Measurements from ENCODE around the gene HBA1.
A peak's percentile ranks its signal among the peaks of the same experiment; 100 is the strongest.
"Not testable (repeated sequence)": the region's sequence is repeated elsewhere in the genome, so short reads cannot be mapped to it uniquely, and the experiment has no call there.

The HBA1 gene

DNA sequence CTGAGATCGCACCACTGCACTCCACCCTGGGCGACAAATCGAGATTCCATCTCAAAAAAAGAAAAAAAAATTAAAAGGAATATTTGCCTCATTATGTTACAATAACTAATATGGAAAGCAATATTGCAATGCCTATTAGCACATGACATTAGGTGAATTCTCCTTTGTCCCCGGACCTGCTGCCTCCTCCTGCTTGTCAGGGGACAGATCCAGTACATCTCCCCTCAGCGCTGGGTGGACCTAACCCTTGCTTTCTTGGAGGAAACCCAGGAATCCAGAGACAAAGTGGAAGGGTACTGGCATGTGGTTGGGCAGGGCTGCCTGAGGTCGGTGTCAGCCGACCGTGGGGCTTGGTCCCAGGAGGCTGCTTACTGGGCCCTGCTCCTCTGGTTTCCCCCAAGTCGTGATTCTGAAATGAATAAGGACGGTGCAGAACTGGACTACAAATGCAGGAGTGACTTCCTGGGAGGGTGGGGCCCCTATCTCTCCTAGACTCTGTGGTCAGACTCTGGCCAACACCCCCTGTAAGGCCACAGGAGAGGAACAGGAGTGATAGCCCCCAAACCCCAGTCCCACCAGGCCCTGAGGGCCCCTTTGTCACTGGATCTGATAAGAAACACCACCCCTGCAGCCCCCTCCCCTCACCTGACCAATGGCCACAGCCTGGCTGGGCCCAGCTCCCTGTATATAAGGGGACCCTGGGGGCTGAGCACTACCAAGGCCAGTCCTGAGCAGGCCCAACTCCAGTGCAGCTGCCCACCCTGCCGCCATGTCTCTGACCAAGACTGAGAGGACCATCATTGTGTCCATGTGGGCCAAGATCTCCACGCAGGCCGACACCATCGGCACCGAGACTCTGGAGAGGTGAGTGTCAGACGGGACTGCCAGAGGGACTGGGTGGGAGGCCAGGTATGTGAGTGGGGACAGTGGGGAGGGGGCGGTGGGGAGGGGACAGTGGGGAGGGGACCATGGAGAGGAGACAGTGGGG, 24.0 kb upstream of the HBA1 start, which contains the start of gene HBZ:
Gene HBZ (plus strand): TSS at position 504 of the 988 bp plus-strand sequence. CDS start 266 bp downstream, at position 770.
- H3K4me3 ChIP-seq (ENCODE audit: low read length), result no peak within 1 kb of the TSS
- TF ChIP-seq ZNF274 (IDR thresholded peaks at IDR 0.05; ENCODE audit: low read depth, low read length), result no peak

DNA sequence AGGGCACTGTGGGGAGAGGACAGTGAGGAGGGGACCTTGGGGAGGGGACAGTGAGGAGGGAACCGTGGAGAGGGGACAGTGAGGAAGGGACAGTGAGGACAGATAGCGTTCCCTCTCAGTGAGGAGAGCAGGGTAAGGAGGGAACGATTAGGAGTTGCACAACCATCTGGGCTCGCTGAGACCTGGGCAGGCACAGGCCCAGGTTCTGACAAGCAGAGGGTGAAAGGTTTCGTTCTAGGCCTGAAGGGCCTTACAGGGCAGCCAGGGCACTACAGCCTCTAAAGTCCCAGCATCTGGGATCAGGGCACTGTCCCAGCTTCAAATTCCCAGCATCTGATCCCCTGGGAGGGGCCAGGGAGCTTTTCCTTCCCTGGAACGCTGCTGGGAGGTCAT, 23.4 kb upstream of the HBA1 start:
- H3K4me3 ChIP-seq (ENCODE audit: low read length), result not testable (repeated sequence)

DNA sequence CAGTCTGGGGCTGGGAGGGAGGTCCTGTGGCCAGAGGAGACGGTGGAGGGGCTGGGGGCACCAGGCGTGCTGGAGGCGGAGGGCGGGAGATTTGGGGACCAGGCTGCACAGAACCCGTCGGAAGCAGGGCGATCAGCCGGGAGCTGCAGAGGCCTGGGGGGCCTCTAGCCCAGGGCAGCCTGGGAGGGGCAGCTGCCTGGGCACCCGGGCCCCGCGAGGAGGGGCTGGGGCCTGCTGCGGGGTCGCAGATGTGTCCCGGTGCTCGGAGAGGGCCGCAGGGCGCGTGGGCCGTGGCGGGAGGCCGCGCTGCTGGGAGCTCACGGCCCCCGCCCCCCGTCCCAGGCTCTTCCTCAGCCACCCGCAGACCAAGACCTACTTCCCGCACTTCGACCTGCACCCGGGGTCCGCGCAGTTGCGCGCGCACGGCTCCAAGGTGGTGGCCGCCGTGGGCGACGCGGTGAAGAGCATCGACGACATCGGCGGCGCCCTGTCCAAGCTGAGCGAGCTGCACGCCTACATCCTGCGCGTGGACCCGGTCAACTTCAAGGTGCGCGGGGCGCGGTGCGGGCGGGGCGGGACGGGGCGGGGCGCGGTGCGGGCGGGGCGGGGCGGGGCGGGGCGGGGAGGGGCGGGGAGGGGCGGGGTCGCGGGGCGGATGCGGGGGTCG, 22.8 kb upstream of the HBA1 start:
- not testable (repeated sequence) for H3K4me3 ChIP-seq (ENCODE audit: low read length)

DNA sequence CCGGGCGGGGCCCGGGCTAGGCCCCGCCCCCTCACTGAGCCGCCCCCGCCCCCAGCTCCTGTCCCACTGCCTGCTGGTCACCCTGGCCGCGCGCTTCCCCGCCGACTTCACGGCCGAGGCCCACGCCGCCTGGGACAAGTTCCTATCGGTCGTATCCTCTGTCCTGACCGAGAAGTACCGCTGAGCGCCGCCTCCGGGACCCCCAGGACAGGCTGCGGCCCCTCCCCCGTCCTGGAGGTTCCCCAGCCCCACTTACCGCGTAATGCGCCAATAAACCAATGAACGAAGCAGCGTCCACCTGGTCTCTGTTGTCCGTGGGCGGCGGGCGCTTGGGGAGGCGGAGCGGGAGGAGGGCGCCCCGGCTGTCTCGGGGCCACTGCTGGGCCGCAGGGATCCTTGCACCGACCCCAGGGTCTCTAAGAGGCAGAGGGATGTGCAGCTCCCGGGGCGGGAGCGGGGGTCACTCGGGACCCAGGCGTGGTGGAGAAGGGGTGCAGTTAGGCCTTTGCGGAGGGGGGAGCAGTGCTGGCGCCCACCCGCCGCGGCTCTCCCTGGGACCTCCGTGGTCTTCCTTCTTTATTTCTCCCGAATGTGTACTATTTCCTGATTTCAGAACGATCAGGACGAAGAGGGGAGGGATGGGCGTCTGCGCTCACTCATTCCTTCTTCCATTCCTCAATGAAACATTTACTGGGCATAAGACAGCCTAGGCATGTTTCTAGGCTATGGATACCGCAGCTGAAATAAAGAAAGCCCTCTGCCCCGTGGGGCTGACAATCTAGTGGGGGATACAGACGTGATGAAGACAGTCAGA, 22.1 kb upstream of the HBA1 start:
- H3K4me3 ChIP-seq (ENCODE audit: low read length), result peak overlapping the region; percentile 15; the same call in 1 of the 2 replicates
- TF ChIP-seq ZNF274 (IDR thresholded peaks at IDR 0.05; ENCODE audit: low read depth, low read length), result no peak

DNA sequence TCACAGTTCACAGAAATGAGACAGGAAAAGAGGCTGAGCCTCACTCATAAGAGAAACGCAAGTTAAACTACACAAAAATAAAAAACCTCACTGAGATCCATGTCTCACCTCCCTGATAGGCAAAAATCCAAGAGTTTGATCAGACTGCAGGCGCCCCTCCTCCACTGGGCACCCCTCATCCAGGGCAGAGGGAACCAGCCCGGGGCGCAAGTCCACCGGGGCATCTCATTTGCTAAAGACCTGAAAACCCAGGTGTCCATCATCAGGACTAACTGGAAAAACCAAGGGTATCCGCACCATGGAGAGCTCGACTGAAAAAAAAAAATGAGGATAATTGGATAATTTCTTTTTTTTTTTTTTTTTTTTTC, 21.5 kb upstream of the HBA1 start:
- no peak for TF ChIP-seq ZNF274 (IDR thresholded peaks at IDR 0.05; ENCODE audit: low read depth, low read length)
- H3K4me3 ChIP-seq (ENCODE audit: low read length), result no peak overlapping the region; the same call in 1 of the 2 replicates

DNA sequence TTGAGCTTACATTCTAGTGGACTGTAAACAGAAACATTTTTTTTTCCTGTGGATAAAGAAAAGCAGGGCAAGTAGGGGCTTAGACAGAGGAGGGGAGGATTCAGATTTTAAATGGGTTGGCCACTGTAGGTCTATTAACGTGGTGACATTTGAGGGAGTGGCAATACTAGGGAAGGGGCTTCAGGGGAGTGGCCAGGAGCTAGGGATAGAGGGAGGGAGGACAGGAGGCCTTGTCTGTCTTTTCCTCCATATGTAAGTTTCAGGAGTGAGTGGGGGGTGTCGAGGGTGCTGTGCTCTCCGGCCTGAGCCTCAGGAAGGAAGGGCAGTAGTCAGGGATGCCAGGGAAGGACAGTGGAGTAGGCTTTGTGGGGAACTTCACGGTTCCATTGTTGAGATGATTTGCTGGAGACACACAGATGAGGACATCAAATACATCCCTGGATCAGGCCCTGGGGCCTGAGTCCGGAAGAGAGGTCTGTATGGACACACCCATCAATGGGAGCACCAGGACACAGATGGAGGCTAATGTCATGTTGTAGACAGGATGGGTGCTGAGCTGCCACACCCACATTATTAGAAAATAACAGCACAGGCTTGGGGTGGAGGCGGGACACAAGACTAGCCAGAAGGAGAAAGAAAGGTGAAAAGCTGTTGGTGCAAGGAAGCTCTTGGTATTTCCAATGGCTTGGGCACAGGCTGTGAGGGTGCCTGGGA, 17.2 kb upstream of the HBA1 start:
- TF ChIP-seq ZNF274 (IDR thresholded peaks at IDR 0.05; ENCODE audit: low read depth, low read length), result no peak
- H3K4me3 ChIP-seq (ENCODE audit: low read length), result no peak overlapping the region

DNA sequence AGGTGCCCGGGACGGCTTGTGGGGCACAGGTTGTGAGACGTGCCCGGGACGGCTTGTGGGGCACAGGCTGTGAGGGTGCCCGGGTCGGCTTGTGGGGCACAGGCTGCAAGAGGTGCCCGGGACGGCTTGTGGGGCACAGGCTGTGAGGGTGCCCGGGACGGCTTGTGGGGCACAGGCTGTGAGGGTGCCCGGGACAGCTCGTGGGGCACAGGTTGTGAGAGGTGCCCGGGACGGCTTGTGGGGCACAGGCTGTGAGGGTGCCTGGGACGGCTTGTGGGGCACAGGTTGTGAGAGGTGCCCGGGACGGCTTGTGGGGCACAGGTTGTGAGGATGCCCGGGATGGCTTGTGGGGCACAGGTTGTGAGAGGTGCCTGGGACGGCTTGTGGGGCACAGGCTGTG, 16.2 kb upstream of the HBA1 start:
- H3K4me3 ChIP-seq (ENCODE audit: low read length), result not testable (repeated sequence)

DNA sequence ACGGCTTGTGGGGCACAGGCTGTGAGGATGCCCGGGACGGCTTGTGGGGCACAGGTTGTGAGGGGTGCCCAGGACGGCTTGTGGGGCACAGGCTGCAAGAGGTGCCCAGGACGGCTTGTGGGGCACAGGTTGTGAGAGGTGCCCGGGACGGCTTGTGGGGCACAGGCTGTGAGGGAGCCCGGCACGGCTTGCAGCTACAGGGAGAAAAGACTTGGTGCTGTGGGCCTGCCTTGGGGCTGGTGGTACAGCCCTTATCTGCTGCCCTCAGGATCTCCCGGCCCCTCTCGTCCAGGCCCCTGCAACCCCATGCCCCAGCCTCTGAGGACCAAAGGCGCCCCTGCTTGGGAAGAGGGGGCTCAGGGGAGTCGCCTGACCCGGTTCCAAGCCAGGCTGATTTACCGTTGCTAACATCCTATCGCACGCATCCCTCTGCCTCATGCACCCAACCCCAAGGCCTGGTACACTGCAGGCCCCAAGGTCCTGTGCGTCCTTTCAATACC, 15.7 kb upstream of the HBA1 start:
- TF ChIP-seq ZNF274 (IDR thresholded peaks at IDR 0.05; ENCODE audit: low read depth, low read length), result no peak
- no peak overlapping the region for H3K4me3 ChIP-seq (ENCODE audit: low read length)

DNA sequence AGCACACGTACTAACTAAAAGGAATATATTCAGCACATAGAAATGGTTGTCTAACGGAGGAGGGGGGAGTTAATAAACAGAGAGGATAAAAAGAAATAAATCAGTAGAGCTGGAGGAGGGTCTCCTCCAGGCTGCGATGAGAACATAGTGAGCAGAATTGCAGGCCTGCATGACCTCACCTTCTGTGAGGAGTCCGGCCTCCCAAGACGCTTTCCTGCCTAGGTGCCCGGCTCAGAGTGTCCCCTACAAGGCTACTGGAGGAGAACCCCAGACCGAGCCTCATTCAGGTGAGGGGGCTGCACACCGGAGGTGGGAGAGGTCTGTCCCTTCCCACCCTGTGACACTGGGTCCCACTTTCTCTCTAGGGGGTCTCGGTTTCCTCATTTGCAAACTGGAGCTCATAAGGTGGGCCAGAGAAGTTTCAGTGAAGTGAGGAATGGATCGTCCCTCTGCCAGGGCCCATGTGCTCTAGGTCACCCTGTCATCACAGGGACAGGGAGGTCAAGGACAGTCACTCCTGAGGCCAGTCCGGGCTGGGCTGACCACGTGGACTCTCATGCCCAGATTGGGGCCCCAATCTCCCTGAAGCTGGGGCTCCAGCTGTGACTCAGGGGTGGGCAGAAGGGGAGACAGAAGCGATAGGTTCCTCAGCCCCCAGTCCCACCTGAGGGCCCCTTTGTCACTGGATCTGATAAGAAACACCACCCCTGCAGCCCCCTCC, 14.0 kb upstream of the HBA1 start:
- no peak overlapping the region for H3K4me3 ChIP-seq (ENCODE audit: low read length)
- no peak for TF ChIP-seq ZNF274 (IDR thresholded peaks at IDR 0.05; ENCODE audit: low read depth, low read length)

DNA sequence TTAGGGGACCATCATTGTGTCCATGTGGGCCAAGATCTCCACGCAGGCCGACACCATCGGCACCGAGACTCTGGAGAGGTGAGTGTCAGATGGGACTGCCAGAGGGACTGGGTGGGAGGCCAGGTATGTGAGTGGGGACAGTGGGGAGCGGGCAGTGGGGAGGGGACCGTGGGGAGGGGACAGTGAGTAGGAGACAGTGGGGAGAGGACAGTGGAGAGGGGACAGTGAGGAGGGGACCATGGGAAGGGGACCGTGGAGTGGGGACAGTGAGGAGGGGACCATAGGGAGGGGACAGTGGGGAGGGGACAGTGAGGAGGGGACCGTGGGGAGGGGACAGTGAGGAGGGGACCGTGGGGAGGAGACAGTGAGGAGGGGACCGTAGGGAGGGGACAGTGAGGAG, 13.3 kb upstream of the HBA1 start:
- not testable (repeated sequence) for H3K4me3 ChIP-seq (ENCODE audit: low read length)

DNA sequence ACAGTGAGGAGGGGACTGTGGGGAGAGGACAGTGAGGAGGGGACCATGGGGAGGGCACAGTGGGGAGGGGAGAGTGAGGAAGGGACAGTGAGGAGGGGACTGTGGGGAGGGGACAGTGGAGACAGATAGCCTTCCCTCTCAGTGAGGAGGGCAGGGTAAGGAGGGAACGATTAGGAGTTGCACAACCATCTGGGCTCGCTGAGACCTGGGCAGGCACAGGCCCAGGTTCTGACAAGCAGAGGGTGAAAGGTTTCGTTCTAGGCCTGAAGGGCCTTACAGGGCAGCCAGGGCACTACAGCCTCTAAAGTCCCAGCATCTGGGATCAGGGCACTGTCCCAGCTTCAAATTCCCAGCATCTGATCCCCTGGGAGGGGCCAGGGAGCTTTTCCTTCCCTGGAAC, 12.8 kb upstream of the HBA1 start:
- not testable (repeated sequence) for H3K4me3 ChIP-seq (ENCODE audit: low read length)

DNA sequence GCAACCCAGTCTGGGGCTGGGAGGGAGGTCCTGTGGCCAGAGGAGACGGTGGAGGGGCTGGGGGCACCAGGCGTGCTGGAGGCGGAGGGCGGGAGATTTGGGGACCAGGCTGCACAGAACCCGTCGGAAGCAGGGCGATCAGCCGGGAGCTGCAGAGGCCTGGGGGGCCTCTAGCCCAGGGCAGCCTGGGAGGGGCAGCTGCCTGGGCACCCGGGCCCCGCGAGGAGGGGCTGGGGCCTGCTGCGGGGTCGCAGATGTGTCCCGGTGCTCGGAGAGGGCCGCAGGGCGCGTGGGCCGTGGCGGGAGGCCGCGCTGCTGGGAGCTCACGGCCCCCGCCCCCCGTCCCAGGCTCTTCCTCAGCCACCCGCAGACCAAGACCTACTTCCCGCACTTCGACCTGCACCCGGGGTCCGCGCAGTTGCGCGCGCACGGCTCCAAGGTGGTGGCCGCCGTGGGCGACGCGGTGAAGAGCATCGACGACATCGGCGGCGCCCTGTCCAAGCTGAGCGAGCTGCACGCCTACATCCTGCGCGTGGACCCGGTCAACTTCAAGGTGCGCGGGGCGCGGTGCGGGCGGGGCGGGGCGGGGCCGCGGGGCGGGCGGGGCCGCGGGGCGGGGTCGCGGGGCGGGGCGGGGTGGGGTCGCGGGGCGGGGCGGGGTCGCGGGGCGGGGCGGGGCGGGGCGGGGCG, 12.2 kb upstream of the HBA1 start:
- not testable (repeated sequence) for H3K4me3 ChIP-seq (ENCODE audit: low read length)

Measured in GM08714 (cell line).